H9 (cell line): Measurements from ENCODE around the gene BHLHE23. TPM values are rescaled to one million over a fixed set of nuclear protein-coding genes. Genes with fewer than 3 reads are reported as not detected.

Experiments used
- DNase-seq: peaks from one replicate; pipeline ENCODE4 v3.0.0-alpha.2; 2017
- H2AFZ ChIP-seq: one replicate; pipeline ENCODE4 v1.6.1; 2013; ENCODE audit warnings: mild to moderate bottlenecking, low read length, control low read depth, moderate library complexity
- H2AK5ac ChIP-seq: 2 replicates; pipeline ENCODE4 v1.6.1; 2013; ENCODE audit warnings: low read length, control low read depth, mixed read lengths; ENCODE audit not compliant: insufficient read length
- H2BK120ac ChIP-seq: one replicate; pipeline ENCODE4 v1.6.1; 2013; ENCODE audit warnings: low read depth, mild to moderate bottlenecking, low read length, control low read depth, inconsistent platforms; ENCODE audit not compliant: poor library complexity, severe bottlenecking
- H2BK12ac ChIP-seq: 2 replicates; pipeline ENCODE4 v1.6.1; 2013; ENCODE audit warnings: low read length, control low read depth, mixed read lengths, low read depth; ENCODE audit not compliant: insufficient read length
- H2BK15ac ChIP-seq: 2 replicates; pipeline ENCODE4 v1.6.1; 2013; ENCODE audit warnings: low read depth, low read length, control low read depth
- H2BK20ac ChIP-seq: one replicate; pipeline ENCODE4 v1.6.1; 2013; ENCODE audit warnings: low read depth, mild to moderate bottlenecking, low read length, control low read depth, inconsistent platforms; ENCODE audit not compliant: poor library complexity, severe bottlenecking
- H2BK5ac ChIP-seq: 2 replicates; pipeline ENCODE4 v1.6.1; 2013; ENCODE audit warnings: low read length, control low read depth, mixed read lengths; ENCODE audit not compliant: insufficient read length
- H3K14ac ChIP-seq: 2 replicates; pipeline ENCODE4 v1.6.1; 2013; ENCODE audit warnings: low read length, control low read depth; ENCODE audit not compliant: insufficient read depth
- H3K18ac ChIP-seq: 2 replicates; pipeline ENCODE4 v1.6.1; 2013; ENCODE audit warnings: low read depth, mild to moderate bottlenecking, mixed read lengths, low read length, control low read depth; ENCODE audit not compliant: insufficient read length
- H3K23ac ChIP-seq: 2 replicates; pipeline ENCODE4 v1.6.1; 2013; ENCODE audit warnings: low read length, control low read depth, mixed read lengths, low read depth; ENCODE audit not compliant: insufficient read length
- H3K23me2 ChIP-seq: 2 replicates; pipeline ENCODE4 v1.6.1; 2013; ENCODE audit warnings: low read depth, mild to moderate bottlenecking, mixed read lengths, low read length, control low read depth; ENCODE audit not compliant: insufficient read length, poor library complexity, severe bottlenecking
- H3K27ac ChIP-seq: 2 replicates; pipeline ENCODE4 v1.5.1; 2013; ENCODE audit warnings: low read length, control low read depth, mixed read lengths, low read depth; ENCODE audit not compliant: insufficient read length
- H3K27me3 ChIP-seq: 2 replicates; pipeline ENCODE4 v1.6.1; 2013; ENCODE audit warnings: low read length, control low read depth, inconsistent platforms; ENCODE audit not compliant: insufficient read depth
- H3K4ac ChIP-seq: 2 replicates; pipeline ENCODE4 v1.6.1; 2013; ENCODE audit warnings: low read depth, mild to moderate bottlenecking, control low read depth, inconsistent platforms, low read length, moderate library complexity
- H3K4me1 ChIP-seq: 2 replicates; pipeline ENCODE4 v1.6.1; 2013; ENCODE audit warnings: low read length, control low read depth, inconsistent platforms; ENCODE audit not compliant: insufficient read depth
- H3K4me2 ChIP-seq: 2 replicates; pipeline ENCODE4 v1.6.1; 2013; ENCODE audit warnings: low read length, control low read depth, mixed read lengths; ENCODE audit not compliant: insufficient read length, insufficient read depth
- H3K56ac ChIP-seq: 2 replicates; pipeline ENCODE4 v1.6.1; 2013; ENCODE audit warnings: low read depth, mild to moderate bottlenecking, mixed read lengths, low read length, control low read depth; ENCODE audit not compliant: insufficient read length
- H3K79me1 ChIP-seq: 2 replicates; pipeline ENCODE4 v1.6.1; 2013; ENCODE audit warnings: low read depth, mild to moderate bottlenecking, moderate library complexity, low read length, control low read depth, inconsistent platforms; ENCODE audit not compliant: insufficient read depth, poor library complexity, severe bottlenecking
- H3K79me2 ChIP-seq: 2 replicates; pipeline ENCODE4 v1.6.1; 2013; ENCODE audit warnings: low read length, control low read depth, inconsistent platforms; ENCODE audit not compliant: insufficient read depth
- H3K9ac ChIP-seq: 2 replicates; pipeline ENCODE4 v1.6.1; 2013; ENCODE audit warnings: low read length, control low read depth, mixed read lengths; ENCODE audit not compliant: insufficient read length; ENCODE audit errors: extremely low read depth
- H3K9me3 ChIP-seq: one replicate; pipeline ENCODE4 v1.6.1; 2013; ENCODE audit warnings: low read depth, low read length, inconsistent platforms; ENCODE audit not compliant: control insufficient read depth
- H3T11ph ChIP-seq: one replicate; pipeline ENCODE4 v1.6.1; 2013; ENCODE audit warnings: mild to moderate bottlenecking, low read length, control low read depth, inconsistent platforms
- H4K20me1 ChIP-seq: one replicate; pipeline ENCODE4 v1.6.1; 2013; ENCODE audit not compliant: control insufficient read depth, insufficient read length, insufficient read depth
- H4K5ac ChIP-seq: 2 replicates; pipeline ENCODE4 v1.6.1; 2013; ENCODE audit warnings: low read depth, mild to moderate bottlenecking, mixed read lengths, low read length, control low read depth; ENCODE audit not compliant: insufficient read length
- H4K8ac ChIP-seq: replicated peaks from 2 replicates; pipeline ENCODE4 v1.6.1; 2013; ENCODE audit warnings: low read length, control low read depth, mixed read lengths, low read depth; ENCODE audit not compliant: insufficient read length
- H4K91ac ChIP-seq: 2 replicates; pipeline ENCODE4 v1.6.1; 2013; ENCODE audit warnings: low read depth, mild to moderate bottlenecking, moderate library complexity, mixed read lengths, low read length, control low read depth; ENCODE audit not compliant: insufficient read length
- H3K27ac Mint-ChIP-seq, 3 experiments: 2 replicates in 2 of 3; 3 replicates in 1 of 3; pipeline ENCODE4 v1.8.0; 2020 to 2021; ENCODE audit warnings: mixed read lengths in 3 of 3, mild to moderate bottlenecking in 1 of 3, moderate library complexity in 1 of 3
- H3K27me3 Mint-ChIP-seq: 2 replicates; pipeline ENCODE4 v1.8.0; 2021; ENCODE audit warnings: low read depth, mild to moderate bottlenecking, moderate library complexity, mixed read lengths
- H3K36me3 Mint-ChIP-seq, 3 experiments: 2 replicates in 2 of 3; 3 replicates in 1 of 3; pipeline ENCODE4 v1.8.0; 2020 to 2021; ENCODE audit warnings: low read depth in 3 of 3, mixed read lengths in 3 of 3; ENCODE audit not compliant: insufficient read depth in 1 of 3
- H3K4me1 Mint-ChIP-seq, 2 experiments: 2 replicates each; pipeline ENCODE4 v1.8.0; 2020; ENCODE audit warnings: mixed read lengths in 2 of 2
- H3K4me3 Mint-ChIP-seq, 2 experiments: 2 replicates in 1 of 2; 3 replicates in 1 of 2; pipeline ENCODE4 v1.8.0; 2020 to 2021; ENCODE audit warnings: mild to moderate bottlenecking in 2 of 2, mixed read lengths in 2 of 2, moderate library complexity in 1 of 2
- H3K9me3 Mint-ChIP-seq, 2 experiments: 2 replicates in 1 of 2; 3 replicates in 1 of 2; pipeline ENCODE4 v1.8.0; 2020; ENCODE audit warnings: mild to moderate bottlenecking in 2 of 2, mixed read lengths in 2 of 2, moderate library complexity in 1 of 2
- WGBS: extraction: QIAGEN DNeasy Blood & Tissue Kit; methylation state at CpG from one replicate; pipeline ENCODE4 v1.1.7; 2013; ENCODE audit warnings: missing lambda C conversion rate, low lambda C conversion rate, mixed read lengths; ENCODE audit not compliant: insufficient read length; ENCODE audit errors: extremely low coverage; 5-methylcytosine and 5-hydroxymethylcytosine counted together
- total RNA-seq: library from RNA; stranded (reverse); gene quantifications from 2 replicates; pipeline ENCODE4 v1.2.1, GENCODE V29; 2021
- TF ChIP-seq, protein P1 (sequence below): fragments of 200-600 bp; sonication (generic); conservative IDR thresholded peaks from 3 replicates; pipeline ENCODE4 v1.8.0; 2021; ENCODE audit warnings: antibody characterized with exemption, mild to moderate bottlenecking

Gene BHLHE23
- total RNA-seq, 1 experiment from 2014 or later: 0.35 TPM

DNA sequence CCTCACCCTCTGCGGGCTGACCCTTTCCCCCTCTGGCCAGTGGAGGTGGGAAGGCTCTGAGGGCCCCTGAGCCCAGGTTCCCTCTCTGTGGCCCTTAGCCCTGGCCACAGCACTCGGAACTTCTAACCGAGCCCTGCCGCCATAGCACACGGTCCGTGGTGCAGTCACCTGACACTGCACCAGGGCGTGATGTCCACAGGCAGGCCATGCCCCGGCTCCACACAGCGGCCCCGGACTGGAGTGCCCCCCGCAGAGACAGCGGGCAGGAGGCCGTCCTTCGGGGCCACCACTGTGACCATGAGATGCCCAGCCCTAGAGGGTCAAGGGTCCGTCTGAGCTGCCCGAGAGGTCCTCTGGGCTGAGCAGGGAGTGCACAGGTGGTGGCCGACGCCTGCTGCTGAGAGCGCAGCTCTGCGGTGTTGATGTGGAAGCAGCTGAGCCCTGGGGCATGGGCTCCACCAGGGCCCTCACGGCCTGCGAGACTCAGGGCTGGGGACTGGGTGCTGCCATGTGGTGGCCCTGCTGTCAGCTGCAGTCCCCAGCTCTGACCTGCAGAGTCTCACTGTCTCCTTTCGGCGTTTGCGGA, 11.2 kb upstream of the BHLHE23 start:
- peaks cover 31% of the 10 kb centered on the region for H3K27me3 Mint-ChIP-seq

More for the DNA sequence above, 11.2 kb upstream of the BHLHE23 start:
- WGBS: no CpG with 5 or more reads among the region's 25 CpGs
- peaks cover 30 to 32% of the 10 kb centered on the region in 2 experiments for H3K9me3 Mint-ChIP-seq
- H4K5ac ChIP-seq: no peak overlapping the region
- no peak overlapping the region for H2BK20ac ChIP-seq
- no peak overlapping the region for H3K4me2 ChIP-seq
- H2AK5ac ChIP-seq: no peak overlapping the region
- no peak overlapping the region for H2BK12ac ChIP-seq
- H3K4me1 Mint-ChIP-seq: peaks cover 17 to 27% of the 10 kb centered on the region in 2 experiments
- peak overlapping the region in 1 of 3 experiments; percentile 32; a peak in 1 of 7 replicates for H3K27ac Mint-ChIP-seq
- H3K4ac ChIP-seq: no peak overlapping the region
- H2BK15ac ChIP-seq: no peak overlapping the region
- peaks cover 12 to 34% (median 12%) of the 10 kb centered on the region in 3 experiments for H3K36me3 Mint-ChIP-seq
- DNase-seq: no peak
- no peak overlapping the region for H2BK120ac ChIP-seq
- no peaks in the 10 kb centered on the region for H3K79me2 ChIP-seq
- TF ChIP-seq, protein P1, sequence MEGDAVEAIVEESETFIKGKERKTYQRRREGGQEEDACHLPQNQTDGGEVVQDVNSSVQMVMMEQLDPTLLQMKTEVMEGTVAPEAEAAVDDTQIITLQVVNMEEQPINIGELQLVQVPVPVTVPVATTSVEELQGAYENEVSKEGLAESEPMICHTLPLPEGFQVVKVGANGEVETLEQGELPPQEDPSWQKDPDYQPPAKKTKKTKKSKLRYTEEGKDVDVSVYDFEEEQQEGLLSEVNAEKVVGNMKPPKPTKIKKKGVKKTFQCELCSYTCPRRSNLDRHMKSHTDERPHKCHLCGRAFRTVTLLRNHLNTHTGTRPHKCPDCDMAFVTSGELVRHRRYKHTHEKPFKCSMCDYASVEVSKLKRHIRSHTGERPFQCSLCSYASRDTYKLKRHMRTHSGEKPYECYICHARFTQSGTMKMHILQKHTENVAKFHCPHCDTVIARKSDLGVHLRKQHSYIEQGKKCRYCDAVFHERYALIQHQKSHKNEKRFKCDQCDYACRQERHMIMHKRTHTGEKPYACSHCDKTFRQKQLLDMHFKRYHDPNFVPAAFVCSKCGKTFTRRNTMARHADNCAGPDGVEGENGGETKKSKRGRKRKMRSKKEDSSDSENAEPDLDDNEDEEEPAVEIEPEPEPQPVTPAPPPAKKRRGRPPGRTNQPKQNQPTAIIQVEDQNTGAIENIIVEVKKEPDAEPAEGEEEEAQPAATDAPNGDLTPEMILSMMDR: no peak
- H3K9me3 ChIP-seq: no peaks in the 10 kb centered on the region
- H3K4me1 ChIP-seq: no peaks in the 10 kb centered on the region; the same call in 1 of the 2 replicates
- H3K9ac ChIP-seq: no peak overlapping the region
- H3K23me2 ChIP-seq: no peaks in the 10 kb centered on the region
- H3K79me1 ChIP-seq: no peaks in the 10 kb centered on the region
- no peak overlapping the region for H4K8ac ChIP-seq
- no peak overlapping the region for H3K56ac ChIP-seq
- no peaks in the 10 kb centered on the region for H4K20me1 ChIP-seq
- H3K27me3 ChIP-seq: no peaks in the 10 kb centered on the region
- no peak overlapping the region for H3T11ph ChIP-seq
- H2AFZ ChIP-seq: no peak overlapping the region
- H4K91ac ChIP-seq: no peak overlapping the region
- H3K14ac ChIP-seq: no peak overlapping the region
- H3K4me3 Mint-ChIP-seq: no peak overlapping the region; a peak in 1 of 5 replicates
- H3K23ac ChIP-seq: no peak overlapping the region
- H3K27ac ChIP-seq: no peak overlapping the region
- H3K18ac ChIP-seq: no peak overlapping the region
- H2BK5ac ChIP-seq: no peak overlapping the region
